ENCODE data around the gene HAUS5.

The HAUS5 gene

DNA sequence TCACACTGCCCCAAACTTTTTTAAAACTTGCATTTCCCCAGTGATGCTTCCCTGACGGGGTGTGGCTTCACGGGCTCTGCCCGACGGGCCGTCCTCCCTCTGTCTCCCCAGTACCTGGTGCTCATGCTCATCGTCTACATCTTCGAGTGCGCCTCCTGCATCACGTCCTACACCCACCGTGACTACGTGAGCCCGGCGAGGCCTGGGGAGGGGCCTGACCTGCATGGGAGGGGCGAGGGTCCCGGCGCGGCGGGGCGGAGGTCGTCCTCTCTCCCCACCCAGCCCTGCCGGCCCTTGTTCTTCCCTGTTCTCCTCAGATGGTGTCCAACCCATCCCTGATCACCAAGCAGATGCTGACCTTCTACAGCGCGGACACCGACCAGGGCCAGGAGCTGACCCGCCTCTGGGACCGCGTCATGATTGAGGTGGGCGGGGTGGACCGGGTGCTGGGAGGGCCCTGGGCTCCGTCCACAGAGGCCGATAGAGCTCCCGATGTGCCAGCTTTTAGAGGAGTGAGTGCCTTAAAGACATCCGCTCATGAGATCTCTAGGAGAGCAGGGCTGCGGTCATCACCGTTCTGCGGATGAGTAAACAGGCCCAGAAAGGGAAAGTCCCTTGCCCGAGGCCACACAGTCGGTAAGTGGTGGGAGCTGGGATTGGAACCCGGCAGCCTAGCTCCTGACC lies 60.7 kb downstream of the HAUS5 start:
- DNase-seq (ENCODE audit: low spot score): no peak
